SK-N-SH treated with all-trans-retinoic acid at 6 μM for 48 hours (cell line): ENCODE measurements around the gene HEYL.

Experiments
- ARNTL ChIP-seq: fragments of 450-650 bp; formaldehyde crosslinking; IDR thresholded peaks from 2 replicates; pipeline ENCODE4 v1.5.0; 2020; ENCODE audit warnings: low read depth, mild to moderate bottlenecking, moderate library complexity, borderline replicate concordance
- BACH2 ChIP-seq: fragments of 250-450 bp; sonication (Bioruptor Pico); IDR thresholded peaks from 2 replicates; pipeline ENCODE4 v1.9.0; 2021; ENCODE audit warnings: mild to moderate bottlenecking, borderline replicate concordance
- CREB5 ChIP-seq: fragments of 250-450 bp; sonication (Bioruptor Pico); IDR thresholded peaks from 2 replicates; pipeline ENCODE4 v1.5.1; 2020; ENCODE audit warnings: low read depth, mild to moderate bottlenecking, moderate library complexity
- ISL1 ChIP-seq: fragments of 250-450 bp; sonication (Bioruptor Pico); IDR thresholded peaks from 2 replicates; pipeline ENCODE4 v2.1.2; 2022; ENCODE audit warnings: mild to moderate bottlenecking, moderate library complexity
- PATZ1 ChIP-seq: fragments of 250-450 bp; sonication (Bioruptor Pico); IDR thresholded peaks from 2 replicates; pipeline ENCODE4 v1.8.0; 2020; ENCODE audit warnings: mild to moderate bottlenecking, moderate library complexity, borderline replicate concordance
- RARB ChIP-seq: fragments of 250-450 bp; sonication (Bioruptor Pico); IDR thresholded peaks from 2 replicates; pipeline ENCODE4 v1.8.0; 2021; ENCODE audit warnings: mild to moderate bottlenecking, moderate library complexity
- TOX ChIP-seq: fragments of 250-450 bp; sonication (Bioruptor Pico); IDR thresholded peaks from 2 replicates; pipeline ENCODE4 v1.8.0; 2021; ENCODE audit warnings: mild to moderate bottlenecking, moderate library complexity, borderline replicate concordance
- ZFP3 ChIP-seq: fragments of 250-450 bp; sonication (Bioruptor Pico); IDR thresholded peaks from 2 replicates; pipeline ENCODE4 v1.5.0; 2020; ENCODE audit warnings: mild to moderate bottlenecking, moderate library complexity
- ZNF565 ChIP-seq: fragments of 450-650 bp; formaldehyde crosslinking; conservative IDR thresholded peaks from 2 replicates; pipeline ENCODE4 v1.5.0; 2020; ENCODE audit warnings: low read depth, mild to moderate bottlenecking, moderate library complexity
- ZNF8 ChIP-seq: fragments of 450-650 bp; formaldehyde crosslinking; IDR thresholded peaks from 2 replicates; pipeline ENCODE4 v1.5.0; 2020; ENCODE audit warnings: mild to moderate bottlenecking, moderate library complexity

GRCh38 chr1:39681294-39681693 is 41.9 kb upstream of the HEYL start:
- TF ChIP-seq CREB5 (CRISPR knock-in tag) (no peak), ARNTL (CRISPR knock-in tag) (no peak), RARB (CRISPR knock-in tag) (no peak), ISL1 (no peak), ZFP3 (CRISPR knock-in tag) (no peak), ZNF8 (CRISPR knock-in tag) (no peak), PATZ1 (CRISPR knock-in tag) (no peak), ZNF565 (no peak), TOX (no peak), BACH2 (CRISPR knock-in tag) (no peak)
